Common myeloid progenitor, CD34-positive (primary cell): Measurements from ENCODE around the gene TBC1D5.
"Not testable (repeated sequence)": the region's sequence is repeated elsewhere in the genome, so short reads cannot be mapped to it uniquely, and the experiment has no call there.

Source experiments
- CTCF ChIA-PET: fragments of 350-600 bp; sonication (Branson Sonifier 250); formaldehyde crosslinking; loops from one replicate; lab custom pipeline; 2021; ENCODE audit warnings: antibody characterized with exemption; lab: Charles Lee
- POLR2A ChIA-PET: fragments of 350-600 bp; sonication (Branson Sonifier 250); formaldehyde crosslinking; loops from one replicate; lab custom pipeline; 2021; ENCODE audit warnings: antibody characterized with exemption; lab: Charles Lee
- DNase-seq, 3 donors: peaks; one replicate each; pipeline versions ENCODE4 v3.0.0 to v3.0.0-alpha.2; 2013
- H3K27ac ChIP-seq, 2 experiments: 1 replicate in 1 of 2; 2 replicates in 1 of 2; pipeline ENCODE4 v1.7.0; 2013; ENCODE audit warnings: inconsistent platforms in 2 of 2, low read length in 2 of 2, mild to moderate bottlenecking in 2 of 2, low read depth in 1 of 2, moderate library complexity in 1 of 2; ENCODE audit not compliant: severe bottlenecking in 2 of 2, insufficient read depth in 1 of 2, poor library complexity in 1 of 2
- H3K27me3 ChIP-seq, 5 experiments: replicated peaks in 2 of 5; 1 replicate in 3 of 5; 2 replicates in 2 of 5; pipeline versions ENCODE4 v1.6.1 to v1.7.0; 2013; ENCODE audit warnings: low read length in 4 of 5, mild to moderate bottlenecking in 2 of 5, moderate library complexity in 2 of 5, inconsistent platforms in 1 of 5; ENCODE audit not compliant: insufficient read depth in 5 of 5, control insufficient read depth in 4 of 5
- H3K36me3 ChIP-seq, 4 experiments: 1 replicate in 2 of 4; 2 replicates in 2 of 4; pipeline versions ENCODE4 v1.6.1 to v1.7.0; 2013; ENCODE audit warnings: low read length in 3 of 4, control low read depth in 1 of 4, mild to moderate bottlenecking in 1 of 4; ENCODE audit not compliant: control insufficient read depth in 4 of 4, insufficient read depth in 4 of 4
- H3K4me1 ChIP-seq, 4 experiments: 1 replicate in 3 of 4; 2 replicates in 1 of 4; pipeline versions ENCODE4 v1.6.1 to v1.7.1; 2013; ENCODE audit warnings: low read length in 3 of 4, mild to moderate bottlenecking in 3 of 4, control low read depth in 1 of 4, inconsistent platforms in 1 of 4, moderate library complexity in 1 of 4; ENCODE audit not compliant: control insufficient read depth in 4 of 4, insufficient read depth in 4 of 4; ENCODE audit errors: control extremely low read depth in 1 of 4
- H3K4me3 ChIP-seq, 7 experiments: 1 replicate in 4 of 7; 2 replicates in 3 of 7; pipeline versions ENCODE4 v1.5.1 to v1.7.0; 2013; ENCODE audit warnings: mild to moderate bottlenecking in 7 of 7, low read length in 6 of 7, moderate library complexity in 6 of 7, inconsistent platforms in 2 of 7, low read depth in 2 of 7, control low read depth in 1 of 7; ENCODE audit not compliant: insufficient read depth in 4 of 7, control insufficient read depth in 1 of 7; ENCODE audit errors: extremely low read depth in 1 of 7
- H3K9me3 ChIP-seq, 5 experiments: 1 replicate in 4 of 5; 2 replicates in 1 of 5; pipeline versions ENCODE4 v1.6.1 to v1.7.1; 2013; ENCODE audit warnings: low read length in 4 of 5, mild to moderate bottlenecking in 2 of 5, inconsistent platforms in 1 of 5, low read depth in 1 of 5, moderate library complexity in 1 of 5; ENCODE audit not compliant: control insufficient read depth in 4 of 5, insufficient read depth in 2 of 5; ENCODE audit errors: control extremely low read depth in 1 of 5
- WGBS: methylation state at CpG from one replicate; pipeline ENCODE4 v1.1.5; 2013; ENCODE audit not compliant: insufficient coverage; 5-methylcytosine and 5-hydroxymethylcytosine counted together

The TBC1D5 gene

GRCh38 chr3:17674082-17674686, 68.2 kb downstream of the TBC1D5 start:
- Histone ChIP-seq H3K27ac (no peak overlapping the region), H3K36me3 (peaks cover 0 to 3% (median 0%) of the 10 kb centered on the region in 4 experiments), H3K4me3 (no peak overlapping the region), H3K9me3 (peaks cover 0 to 1% (median under 1%) of the 10 kb centered on the region in 5 experiments), H3K27me3 (no peaks in the 10 kb centered on the region), H3K4me1 (peaks cover 0 to 6% (median under 1%) of the 10 kb centered on the region in 4 experiments)
- CTCF ChIA-PET = no interaction called here
- POLR2A ChIA-PET = no interaction called here
- no CpG with 5 or more reads among the region's 2 CpGs for WGBS
- DNase-seq = no peak

- no peak for DNase-seq
- H3K27me3 ChIP-seq = no peaks in the 10 kb centered on the region
- no peak overlapping the region for H3K27ac ChIP-seq
- H3K36me3 ChIP-seq = peaks cover 0 to 3% (median under 1%) of the 10 kb centered on the region in 4 experiments
- CTCF ChIA-PET = no interaction called here
- WGBS = 94% methylated on average over 2 of the region's 3 CpGs
- POLR2A ChIA-PET = no interaction called here
- peaks cover 0 to 1% (median 0%) of the 10 kb centered on the region in 4 experiments for H3K4me1 ChIP-seq
- peaks cover 0 to 8% (median 3%) of the 10 kb centered on the region in 5 experiments for H3K9me3 ChIP-seq
- no peak overlapping the region for H3K4me3 ChIP-seq
Measured at GRCh38 chr3:17672506-17672905, 69.9 kb downstream of the TBC1D5 start.

GRCh38 chr3:17670749-17671148, 71.7 kb downstream of the TBC1D5 start:
- CTCF ChIA-PET = interaction anchor here (1.2 to 1.7 kb wide), 2 partner anchors 15 to 25 kb away, joined by 4 to 5 read pairs; no protein-coding TSS in a partner anchor
- Histone ChIP-seq H3K4me1 (peaks cover 0 to 5% (median under 1%) of the 10 kb centered on the region in 4 experiments), H3K9me3 (peaks cover 0 to 8% (median 3%) of the 10 kb centered on the region in 5 experiments), H3K27me3 (no peaks in the 10 kb centered on the region), H3K4me3 (no peak overlapping the region), H3K27ac (no peak overlapping the region), H3K36me3 (peaks cover 0 to 3% (median under 1%) of the 10 kb centered on the region in 4 experiments)
- DNase-seq = no peak
- POLR2A ChIA-PET = no interaction called here
- 44% methylated on average over 2 of the region's 3 CpGs for WGBS

- peak overlapping the region in 1 of 2 experiments; percentile 4 for H3K27ac ChIP-seq
- peak; percentile 21 to 76 (median 66) for DNase-seq
- H3K27me3 ChIP-seq = no peaks in the 10 kb centered on the region
- peak overlapping the region in 1 of 7 experiments; percentile 11 for H3K4me3 ChIP-seq
- H3K36me3 ChIP-seq = peaks cover 0 to 5% (median under 1%) of the 10 kb centered on the region in 4 experiments
- ChIA-PET CTCF (interaction anchor here (1.5 kb wide), 1 partner anchor 20 kb away, joined by 3 read pairs; no protein-coding TSS in a partner anchor), POLR2A (no interaction called here)
- peaks cover 0 to 8% (median 3%) of the 10 kb centered on the region in 5 experiments for H3K9me3 ChIP-seq
- 0% methylated on average over 2 of the region's 3 CpGs for WGBS
- H3K4me1 ChIP-seq = peaks cover 0 to 17% (median 9%) of the 10 kb centered on the region in 4 experiments
Measured at GRCh38 chr3:17664923-17665322, 77.5 kb downstream of the TBC1D5 start.

GRCh38 chr3:17656264-17656663, 86.2 kb downstream of the TBC1D5 start:
- ChIA-PET CTCF (no interaction called here), POLR2A (interaction anchor here (0.6 kb wide), 1 partner anchor 467 kb away, joined by 3 read pairs; no protein-coding TSS in a partner anchor)
- Histone ChIP-seq H3K27me3 (no peaks in the 10 kb centered on the region), H3K4me3 (no peak overlapping the region), H3K9me3 (no peaks in the 10 kb centered on the region), H3K4me1 (peaks cover 0 to 5% (median 2%) of the 10 kb centered on the region in 4 experiments), H3K36me3 (no peaks in the 10 kb centered on the region), H3K27ac (no peak overlapping the region)
- no peak for DNase-seq
- WGBS = 80% methylated on average over 1 of the region's 1 CpG

- no peak overlapping the region for H3K27ac ChIP-seq
- peaks cover 0 to 5% (median 2%) of the 10 kb centered on the region in 4 experiments for H3K4me1 ChIP-seq
- H3K4me3 ChIP-seq = no peak overlapping the region
- H3K27me3 ChIP-seq = no peaks in the 10 kb centered on the region
- H3K9me3 ChIP-seq = no peaks in the 10 kb centered on the region
- WGBS = 70% methylated on average over 2 of the region's 2 CpGs
- DNase-seq = no peak
- CTCF ChIA-PET = no interaction called here
- H3K36me3 ChIP-seq = no peaks in the 10 kb centered on the region
- POLR2A ChIA-PET = no interaction called here
Measured at GRCh38 chr3:17655743-17656142, 86.7 kb downstream of the TBC1D5 start.

- H3K4me1 ChIP-seq, H3K4me3 ChIP-seq, H3K36me3 ChIP-seq, H3K27me3 ChIP-seq, H3K27ac ChIP-seq, POLR2A ChIA-PET, CTCF ChIA-PET, H3K9me3 ChIP-seq, DNase-seq: not testable (repeated sequence)
- no CpG with 5 or more reads among the region's 4 CpGs for WGBS
Measured at GRCh38 chr3:17649748-17650147, 92.7 kb downstream of the TBC1D5 start.
